Measurements from ENCODE around the gene DSCAML1. TPM values are rescaled to one million over a fixed set of nuclear protein-coding genes. Genes with fewer than 3 reads are reported as not detected.

The DSCAML1 gene
- total RNA-seq, 4 donors from 2014 or later, result 0.20 to 1.1 (median 0.36) TPM

DNA sequence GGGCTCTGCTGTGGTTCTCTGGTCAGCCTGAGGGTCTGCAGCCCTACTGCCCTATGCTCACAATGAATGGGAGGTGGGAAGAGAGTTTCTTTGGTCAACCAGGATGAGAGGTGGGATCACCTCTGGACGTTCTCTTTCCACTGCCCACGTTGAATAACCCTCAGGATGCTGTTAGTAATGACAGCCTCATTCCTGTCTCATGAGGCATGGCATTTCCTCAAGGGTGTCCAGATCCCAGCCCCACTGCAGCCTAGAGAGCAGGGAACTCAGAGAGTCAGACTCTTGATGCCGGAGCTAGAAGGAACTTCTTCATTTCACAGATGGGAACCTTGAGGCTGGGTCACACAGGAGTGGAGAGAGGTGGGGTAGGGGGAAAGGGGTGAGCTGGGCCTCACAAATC, 273.3 kb downstream of the DSCAML1 start:
- no peaks in the 10 kb centered on the region for H3K9me3 ChIP-seq
- H3K27me3 ChIP-seq, result peaks cover 0 to 5% of the 10 kb centered on the region in 2 donors
- no peak overlapping the region for H3K27ac ChIP-seq
- TF ChIP-seq, protein P1, sequence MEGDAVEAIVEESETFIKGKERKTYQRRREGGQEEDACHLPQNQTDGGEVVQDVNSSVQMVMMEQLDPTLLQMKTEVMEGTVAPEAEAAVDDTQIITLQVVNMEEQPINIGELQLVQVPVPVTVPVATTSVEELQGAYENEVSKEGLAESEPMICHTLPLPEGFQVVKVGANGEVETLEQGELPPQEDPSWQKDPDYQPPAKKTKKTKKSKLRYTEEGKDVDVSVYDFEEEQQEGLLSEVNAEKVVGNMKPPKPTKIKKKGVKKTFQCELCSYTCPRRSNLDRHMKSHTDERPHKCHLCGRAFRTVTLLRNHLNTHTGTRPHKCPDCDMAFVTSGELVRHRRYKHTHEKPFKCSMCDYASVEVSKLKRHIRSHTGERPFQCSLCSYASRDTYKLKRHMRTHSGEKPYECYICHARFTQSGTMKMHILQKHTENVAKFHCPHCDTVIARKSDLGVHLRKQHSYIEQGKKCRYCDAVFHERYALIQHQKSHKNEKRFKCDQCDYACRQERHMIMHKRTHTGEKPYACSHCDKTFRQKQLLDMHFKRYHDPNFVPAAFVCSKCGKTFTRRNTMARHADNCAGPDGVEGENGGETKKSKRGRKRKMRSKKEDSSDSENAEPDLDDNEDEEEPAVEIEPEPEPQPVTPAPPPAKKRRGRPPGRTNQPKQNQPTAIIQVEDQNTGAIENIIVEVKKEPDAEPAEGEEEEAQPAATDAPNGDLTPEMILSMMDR (IDR thresholded peaks at IDR 0.05), result no peak
- TF ChIP-seq EP300 (IDR thresholded peaks at IDR 0.05), result no peak
- no peak for TF ChIP-seq POLR2A (IDR thresholded peaks at IDR 0.05)
- 33 to 80% methylated on average over 3 of the region's 3 CpGs for WGBS, 2 donors
- no peaks in the 10 kb centered on the region for H3K36me3 ChIP-seq
- H3K4me3 ChIP-seq, result no peak overlapping the region
- DNase-seq (ENCODE audit: low spot score in 2 of 2), result no peak
- H3K4me1 ChIP-seq, result no peaks in the 10 kb centered on the region

DNA sequence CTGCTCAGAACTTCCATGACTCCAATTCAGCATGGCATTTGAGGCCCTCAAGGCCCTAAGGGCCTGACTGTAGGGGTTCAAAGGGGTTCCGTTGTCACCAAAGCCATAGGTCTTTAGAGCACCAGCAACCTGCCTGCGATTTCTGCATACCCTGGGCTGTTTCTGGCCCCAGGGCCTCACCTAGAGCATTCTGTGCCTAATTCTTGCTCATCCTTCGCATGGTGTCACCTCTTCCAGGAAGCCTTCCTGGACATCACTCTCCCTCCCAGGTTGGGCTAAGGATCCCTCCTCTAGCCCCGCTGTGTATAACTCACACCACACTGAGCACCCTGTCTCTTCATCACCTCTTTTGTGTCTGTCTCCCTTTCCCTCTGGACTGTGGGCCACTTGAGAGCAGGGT, 275.0 kb downstream of the DSCAML1 start:
- Histone ChIP-seq H3K36me3 (no peaks in the 10 kb centered on the region), H3K27ac (no peak overlapping the region), H3K27me3 (no peaks in the 10 kb centered on the region), H3K9me3 (no peaks in the 10 kb centered on the region), H3K4me1 (no peaks in the 10 kb centered on the region), H3K4me3 (no peak overlapping the region)
- 74 to 96% methylated on average over 4 of the region's 4 CpGs for WGBS, 2 donors
- no peak for DNase-seq (ENCODE audit: low spot score in 2 of 2)
- TF ChIP-seq, protein P1 (IDR thresholded peaks at IDR 0.05), result no peak
- no peak for TF ChIP-seq EP300 (IDR thresholded peaks at IDR 0.05)
- TF ChIP-seq POLR2A (IDR thresholded peaks at IDR 0.05), result no peak

DNA sequence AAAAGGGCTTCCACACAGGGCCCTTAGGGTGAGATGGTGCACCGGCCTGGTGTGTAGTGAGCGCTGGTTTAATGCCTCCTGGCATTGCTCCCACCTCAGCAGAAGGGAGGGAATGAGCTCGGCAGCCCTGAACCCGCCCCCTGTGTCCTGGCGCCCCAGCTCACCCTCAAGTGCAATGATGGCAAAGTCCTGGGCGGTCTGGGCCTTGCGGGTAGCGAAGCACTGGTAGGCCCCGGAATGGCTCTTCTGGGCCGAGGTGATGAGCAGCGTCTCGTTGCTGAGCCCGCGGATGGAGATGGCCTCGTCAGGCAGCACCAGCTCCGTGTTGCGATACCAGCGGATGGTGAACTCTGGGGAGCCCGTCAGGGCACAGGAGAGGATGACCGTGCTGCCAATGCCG, 276.1 kb downstream of the DSCAML1 start:
- no peak for DNase-seq (ENCODE audit: low spot score in 2 of 2)
- Histone ChIP-seq H3K27me3 (no peaks in the 10 kb centered on the region), H3K9me3 (no peaks in the 10 kb centered on the region), H3K27ac (no peak overlapping the region), H3K36me3 (no peaks in the 10 kb centered on the region), H3K4me3 (no peak overlapping the region), H3K4me1 (no peaks in the 10 kb centered on the region)
- 86 to 89% methylated on average over 20 to 21 of the region's 21 CpGs for WGBS, 2 donors
- TF ChIP-seq, protein P1 (IDR thresholded peaks at IDR 0.05), result no peak
- TF ChIP-seq POLR2A (IDR thresholded peaks at IDR 0.05) (no peak), EP300 (IDR thresholded peaks at IDR 0.05) (no peak)

DNA sequence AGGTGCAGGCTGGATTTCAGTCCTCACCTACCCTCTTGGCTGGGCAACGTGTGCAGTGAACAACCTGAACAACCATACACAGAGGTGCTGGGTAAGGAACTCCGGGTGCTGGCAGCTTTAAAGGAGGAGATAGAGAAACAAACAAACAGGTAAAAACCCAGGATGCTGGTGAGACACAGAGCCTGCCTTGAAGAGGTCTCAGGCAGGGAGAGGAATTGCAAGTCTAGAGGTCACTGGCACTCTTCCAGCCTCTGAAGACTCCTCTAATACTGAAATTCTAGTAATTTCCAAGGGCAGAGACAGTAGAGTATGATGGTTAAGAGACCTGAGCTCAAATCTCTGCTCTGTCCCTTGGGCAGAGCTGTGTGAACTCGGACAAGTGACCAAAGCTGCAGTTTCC, 276.8 kb downstream of the DSCAML1 start:
- no peaks in the 10 kb centered on the region for H3K4me1 ChIP-seq
- H3K27ac ChIP-seq, result no peak overlapping the region
- WGBS, 2 donors, result 81 to 89% methylated on average over 3 of the region's 3 CpGs
- H3K4me3 ChIP-seq, result no peak overlapping the region
- TF ChIP-seq, protein P1 (IDR thresholded peaks at IDR 0.05), result no peak
- TF ChIP-seq POLR2A (IDR thresholded peaks at IDR 0.05) (no peak), EP300 (IDR thresholded peaks at IDR 0.05) (no peak)
- DNase-seq (ENCODE audit: low spot score in 2 of 2), result no peak
- H3K36me3 ChIP-seq, result no peaks in the 10 kb centered on the region
- H3K27me3 ChIP-seq, result no peaks in the 10 kb centered on the region
- no peaks in the 10 kb centered on the region for H3K9me3 ChIP-seq

DNA sequence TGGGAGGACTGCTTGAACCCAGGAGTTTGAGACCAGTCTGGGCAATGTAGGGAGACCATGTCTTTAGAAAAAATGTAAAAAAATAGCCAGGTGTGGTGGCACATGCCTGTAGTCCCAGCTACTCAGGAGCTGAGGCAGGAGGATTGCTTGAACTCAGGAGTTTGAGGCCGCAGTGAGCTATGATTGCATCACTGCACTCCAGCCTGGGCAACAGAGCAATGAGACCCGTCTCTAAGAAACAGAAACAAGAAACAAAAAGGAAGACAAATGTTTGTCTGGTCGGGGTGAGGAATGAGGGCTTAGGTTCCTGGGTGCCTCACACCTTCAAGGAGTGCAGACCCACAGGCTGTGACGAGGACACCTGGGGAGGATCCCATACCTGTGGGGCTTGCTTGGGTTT, 277.4 kb downstream of the DSCAML1 start:
- WGBS, 2 donors, result 65 to 68% methylated on average over 4 of the region's 4 CpGs
- H3K27ac ChIP-seq, result no peak overlapping the region

More for the DNA sequence above, 277.4 kb downstream of the DSCAML1 start:
- Histone ChIP-seq H3K36me3 (no peaks in the 10 kb centered on the region), H3K9me3 (no peaks in the 10 kb centered on the region), H3K4me1 (no peaks in the 10 kb centered on the region), H3K4me3 (no peak overlapping the region), H3K27me3 (no peaks in the 10 kb centered on the region)
- DNase-seq (ENCODE audit: low spot score in 2 of 2), result no peak
- TF ChIP-seq EP300 (IDR thresholded peaks at IDR 0.05), result no peak
- no peak for TF ChIP-seq POLR2A (IDR thresholded peaks at IDR 0.05)
- TF ChIP-seq, protein P1 (IDR thresholded peaks at IDR 0.05), result no peak

Data from tibial nerve (tissue), 4 donors.